Astrocyte (in vitro differentiated cells and primary cell): ENCODE data around the gene NDUFB6.

Experiments used
- CTCF ChIP-seq: IDR thresholded peaks from 2 replicates; pipeline ENCODE4 v1.5.1; 2011; ENCODE audit warnings: low read depth, mild to moderate bottlenecking, inconsistent platforms, low read length, moderate library complexity; ENCODE audit not compliant: insufficient read depth
- EZH2 ChIP-seq: IDR thresholded peaks from 2 replicates; pipeline ENCODE4 v1.6.1; 2012; ENCODE audit warnings: mild to moderate bottlenecking, low read length, inconsistent platforms; ENCODE audit not compliant: insufficient read depth

- TF ChIP-seq CTCF (no peak), EZH2 (no peak)
Observed at GRCh38 chr9:32590898-32591297, 17.9 kb upstream of the NDUFB6 start.
